ENCODE measurements around the gene NDUFAF8.
A peak's percentile ranks its signal among the peaks of the same experiment; 100 is the strongest.

Gene NDUFAF8

GRCh38 chr17:81250286-81251093 is 11.4 kb downstream of the NDUFAF8 start:
- no peak overlapping the region for H3K4me3 ChIP-seq (ENCODE audit: low read depth, low read length)
- peaks cover 36% of the 10 kb centered on the region for H3K4me1 ChIP-seq
- no peak for TF ChIP-seq CTCF (IDR thresholded peaks at IDR 0.05; ENCODE audit: low read depth, low read length)

GRCh38 chr17:81251094-81251708 is 12.1 kb downstream of the NDUFAF8 start:
- TF ChIP-seq CTCF (IDR thresholded peaks at IDR 0.05; ENCODE audit: low read depth, low read length) = no peak
- no peaks in the 10 kb centered on the region for H3K9me3 ChIP-seq
- peaks cover 31% of the 10 kb centered on the region for H3K4me1 ChIP-seq
- H3K27me3 ChIP-seq = no peaks in the 10 kb centered on the region
- H3K4me3 ChIP-seq (ENCODE audit: low read depth, low read length) = 0 out of 2 replicates have a peak overlapping the region, but pooled peaks have one; percentile 3
- no peaks in the 10 kb centered on the region for H3K36me3 ChIP-seq
- peak; percentile 71 for DNase-seq

More at GRCh38 chr17:81250286-81251093, 11.4 kb downstream of the NDUFAF8 start:
- Histone ChIP-seq H3K27me3 (no peaks in the 10 kb centered on the region), H3K9me3 (no peaks in the 10 kb centered on the region), H3K36me3 (no peaks in the 10 kb centered on the region)
- DNase-seq = peak; percentile 12

- H3K4me3 ChIP-seq (ENCODE audit: low read depth, low read length) = 0 out of 2 replicates have a peak overlapping the region, but pooled peaks have one; percentile 3
- H3K36me3 ChIP-seq = no peaks in the 10 kb centered on the region
- H3K9me3 ChIP-seq = no peaks in the 10 kb centered on the region
- DNase-seq = peak; percentile 84
- peaks cover 31% of the 10 kb centered on the region for H3K4me1 ChIP-seq
- TF ChIP-seq CTCF (IDR thresholded peaks at IDR 0.05; ENCODE audit: low read depth, low read length) = no peak
- no peaks in the 10 kb centered on the region for H3K27me3 ChIP-seq
These were observed 12.7 kb downstream of the NDUFAF8 start for GRCh38 chr17:81251709-81252301.

- peak; percentile 57 for DNase-seq
- Histone ChIP-seq H3K27me3 (no peaks in the 10 kb centered on the region), H3K4me1 (peaks cover 31% of the 10 kb centered on the region), H3K4me3 (ENCODE audit: low read depth, low read length) (no peak overlapping the region), H3K9me3 (no peaks in the 10 kb centered on the region), H3K36me3 (no peaks in the 10 kb centered on the region; the same call in 1 of the 2 replicates)
- TF ChIP-seq CTCF (IDR thresholded peaks at IDR 0.05; ENCODE audit: low read depth, low read length) = no peak
These were observed 13.3 kb downstream of the NDUFAF8 start for GRCh38 chr17:81252326-81252986.

GRCh38 chr17:81252987-81253329 is 13.8 kb downstream of the NDUFAF8 start:
- no peak for TF ChIP-seq CTCF (IDR thresholded peaks at IDR 0.05; ENCODE audit: low read depth, low read length)
- Histone ChIP-seq H3K36me3 (no peaks in the 10 kb centered on the region; the same call in 1 of the 2 replicates), H3K9me3 (no peaks in the 10 kb centered on the region), H3K4me3 (ENCODE audit: low read depth, low read length) (no peak overlapping the region), H3K27me3 (no peaks in the 10 kb centered on the region), H3K4me1 (peaks cover 32% of the 10 kb centered on the region)
- no peak for DNase-seq
